ENCODE results near the gene ASCC1.

GRCh38 chr10:72087969-72088888 lies 127.8 kb downstream of the ASCC1 start, which contains the start of gene SPOCK2:
- no peak for TF ChIP-seq CTCF (IDR thresholded peaks at IDR 0.05)
- TF ChIP-seq POLR2A (IDR thresholded peaks at IDR 0.05) = peak in 2 of 4 donors; percentile 14 to 56
